ENCODE measurements around the gene SLA2. TPM values are rescaled to one million over a fixed set of nuclear protein-coding genes. Genes with fewer than 3 reads are reported as not detected.
"Not testable (repeated sequence)": the region's sequence is repeated elsewhere in the genome, so short reads cannot be mapped to it uniquely, and the experiment has no call there.

Gene SLA2
- total RNA-seq, 3 donors from 2014 or later = 50.3 to 77.0 (median 57.8) TPM

DNA sequence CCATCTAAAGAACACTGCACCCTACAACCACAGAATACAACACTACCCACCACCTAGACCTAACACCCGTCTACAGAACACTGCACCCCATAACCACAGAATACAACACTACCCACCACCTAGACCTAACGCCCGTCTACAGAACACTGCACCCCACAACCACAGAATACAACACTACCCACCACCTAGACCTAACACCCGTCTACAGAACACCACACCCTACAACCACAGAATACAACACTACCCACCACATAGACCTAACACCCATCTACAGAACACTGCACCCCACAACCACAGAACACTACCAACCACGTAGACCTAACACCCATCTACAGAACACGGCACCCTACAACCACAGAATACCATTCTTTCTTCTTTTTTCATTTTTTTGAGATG, 81.3 kb downstream of the SLA2 start:
- not testable (repeated sequence) for H3K4me3 Mint-ChIP-seq; ATAC-seq; H3K9me3 Mint-ChIP-seq; DNase-seq; H3K36me3 Mint-ChIP-seq (ENCODE audit: insufficient read depth); H3K4me1 Mint-ChIP-seq (ENCODE audit: low read depth); H3K27me3 Mint-ChIP-seq (ENCODE audit: low read depth)

GRCh38 chr20:36564078-36564725, 81.8 kb downstream of the SLA2 start:
- H3K36me3 Mint-ChIP-seq (ENCODE audit: insufficient read depth); DNase-seq; H3K4me3 Mint-ChIP-seq; ATAC-seq; H3K9me3 Mint-ChIP-seq; H3K4me1 Mint-ChIP-seq (ENCODE audit: low read depth); H3K27me3 Mint-ChIP-seq (ENCODE audit: low read depth): not testable (repeated sequence)

- H3K36me3 Mint-ChIP-seq (ENCODE audit: insufficient read depth) = no peaks in the 10 kb centered on the region
- no peaks in the 10 kb centered on the region for H3K4me1 Mint-ChIP-seq (ENCODE audit: low read depth)
- no peak for DNase-seq
- peaks cover 4% of the 10 kb centered on the region for H3K9me3 Mint-ChIP-seq
- no peak for ATAC-seq
- no peak overlapping the region for H3K4me3 Mint-ChIP-seq
- no peaks in the 10 kb centered on the region for H3K27me3 Mint-ChIP-seq (ENCODE audit: low read depth)
Observed at GRCh38 chr20:36563374-36563773, 82.6 kb downstream of the SLA2 start.

DNA sequence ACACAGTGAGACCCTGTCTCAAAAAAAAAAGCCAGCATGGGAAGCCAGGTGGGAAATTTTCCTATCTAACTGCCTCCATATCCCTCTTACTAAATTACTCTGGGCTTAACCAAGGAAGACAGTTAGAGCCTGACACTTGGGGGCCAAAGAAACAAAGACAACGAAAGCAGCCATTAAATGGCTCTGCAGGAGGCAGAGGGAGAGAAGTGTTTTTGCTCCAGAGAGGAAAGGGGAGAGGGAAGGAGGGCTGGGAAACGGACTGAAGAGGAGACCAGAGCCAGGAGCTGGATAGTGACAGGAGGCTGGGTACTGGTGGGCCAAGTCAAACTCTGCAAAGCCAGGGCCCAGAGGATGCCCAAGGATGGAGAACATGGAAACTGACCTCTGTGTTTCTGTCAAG, 83.3 kb downstream of the SLA2 start:
- H3K9me3 Mint-ChIP-seq = peaks cover 4% of the 10 kb centered on the region
- no peaks in the 10 kb centered on the region for H3K4me1 Mint-ChIP-seq (ENCODE audit: low read depth)
- H3K4me3 Mint-ChIP-seq = no peak overlapping the region
- ATAC-seq (no peak), DNase-seq (no peak)
- no peaks in the 10 kb centered on the region for H3K27me3 Mint-ChIP-seq (ENCODE audit: low read depth)
- no peaks in the 10 kb centered on the region for H3K36me3 Mint-ChIP-seq (ENCODE audit: insufficient read depth)

Other genes starting within 250 kb of the SLA2 start
- gene MYL9, start 104.7 kb downstream of the SLA2 start, total RNA-seq = 1 to 10 TPM in 1 of 3 donors, under 1 TPM in 2; 0.90 to 1.2 (median 0.98) TPM
- gene TGIF2, start 72.6 kb downstream of the SLA2 start, total RNA-seq = 10 to 100 TPM; 62.2 to 63.9 (median 62.5) TPM
- 100 to 1,000 TPM; 142 to 153 (median 147) TPM for gene RAB5IF, start 40.4 kb downstream of the SLA2 start, total RNA-seq
- 10 to 100 TPM; 10.4 to 11.8 (median 11.4) TPM for gene NDRG3, start 99.9 kb upstream of the SLA2 start, total RNA-seq
- gene DSN1, start 127.6 kb upstream of the SLA2 start, total RNA-seq = 10 to 100 TPM; 11.6 to 13.7 (median 13.1) TPM
- not detected for gene TLDC2, start 229.9 kb upstream of the SLA2 start, total RNA-seq